ENCODE measurements around the gene MYH15.

GRCh38 chr3:108441071-108441507, 69.3 kb downstream of the MYH15 start:
- no peak for TF ChIP-seq CTCF (IDR thresholded peaks at IDR 0.05)
- no peak for TF ChIP-seq POLR2AphosphoS5 (IDR thresholded peaks at IDR 0.05)
- no peak for TF ChIP-seq EP300 (IDR thresholded peaks at IDR 0.05)
- no peak for TF ChIP-seq POLR2A (IDR thresholded peaks at IDR 0.05)
